Skeletal muscle cell (primary cell): ENCODE results near the gene CNTD1.
"Not testable (repeated sequence)": the region's sequence is repeated elsewhere in the genome, so short reads cannot be mapped to it uniquely, and the experiment has no call there.

Source experiments
- DNase-seq: peaks from one replicate; pipeline ENCODE4 v3.0.0-alpha.2; 2010; ENCODE audit warnings: low read depth
- H3K4me3 ChIP-seq: 2 replicates; pipeline ENCODE4 v1.5.1; 2011; ENCODE audit warnings: low read depth, mild to moderate bottlenecking, control low read depth, low read length, moderate library complexity

Gene CNTD1

DNA sequence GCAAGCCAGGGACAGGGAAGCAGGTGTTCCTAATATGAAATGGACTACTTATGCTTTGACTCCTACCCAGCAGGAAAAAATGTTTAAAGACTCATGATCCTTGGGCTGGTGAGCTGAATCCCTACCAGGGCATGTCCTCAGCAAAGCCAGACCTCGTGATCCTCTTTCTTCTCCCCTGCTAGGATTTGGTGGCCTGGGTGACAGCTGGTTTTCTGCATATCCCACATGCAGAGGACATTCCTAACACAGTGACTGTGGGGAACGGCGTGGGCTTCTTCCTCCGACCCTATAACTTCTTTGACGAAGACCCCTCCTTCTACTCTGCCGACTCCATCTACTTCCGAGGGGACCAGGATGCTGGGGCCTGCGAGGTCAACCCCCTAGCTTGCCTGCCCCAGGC lies 57.4 kb downstream of the CNTD1 start:
- H3K4me3 ChIP-seq, DNase-seq: not testable (repeated sequence)

DNA sequence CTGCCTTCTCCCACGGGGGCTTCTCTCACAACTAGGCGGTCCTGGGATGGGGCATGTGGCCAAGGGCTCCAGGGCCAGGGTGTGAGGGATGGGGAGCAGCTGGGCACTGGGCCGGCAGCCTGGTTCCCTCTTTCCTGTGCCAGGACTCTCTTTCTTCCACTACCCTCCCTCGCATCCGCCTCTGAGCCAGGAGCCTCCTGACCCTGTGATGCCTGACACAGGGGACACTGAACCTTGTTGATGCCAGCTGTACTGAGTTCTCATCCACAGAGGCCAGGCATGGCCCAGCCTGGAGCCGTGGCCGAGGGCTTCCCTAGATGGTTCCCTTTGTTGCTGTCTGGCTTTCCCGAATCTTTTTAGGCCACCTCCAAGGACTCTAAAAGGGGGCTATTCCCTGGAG lies 57.9 kb downstream of the CNTD1 start:
- H3K4me3 ChIP-seq, DNase-seq: not testable (repeated sequence)

DNA sequence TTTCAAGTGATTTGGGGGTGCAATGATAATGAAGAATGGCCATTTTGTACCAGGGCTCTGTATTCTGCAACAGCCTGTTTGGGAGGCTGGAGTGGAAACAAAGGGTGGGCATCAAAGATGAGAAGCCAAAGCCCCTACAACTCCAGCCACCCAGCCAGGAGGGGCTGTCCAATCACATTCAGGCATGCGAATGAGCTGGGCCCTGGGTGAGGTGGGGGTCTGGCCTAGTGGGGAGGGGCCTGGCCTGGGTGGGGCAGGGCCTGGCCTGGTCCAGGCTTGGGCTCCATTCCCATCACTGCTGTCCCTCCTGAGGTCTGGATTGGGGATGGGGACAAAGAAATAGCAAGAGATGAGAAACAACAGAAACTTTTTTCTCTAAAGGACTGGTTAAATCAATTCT lies 58.7 kb downstream of the CNTD1 start:
- DNase-seq, result no peak
- H3K4me3 ChIP-seq, result no peak overlapping the region
